AG04449 (cell line): Measurements from ENCODE around the gene SRPK2.
"Not testable (repeated sequence)": the region's sequence is repeated elsewhere in the genome, so short reads cannot be mapped to it uniquely, and the experiment has no call there.

Source experiments
- CTCF ChIA-PET: fragments of 350-600 bp; formaldehyde crosslinking; extraction: SDS; loops from one replicate; lab custom pipeline; 2021; ENCODE audit warnings: antibody characterized with exemption; lab: Yijun Ruan, JAX
- POLR2A ChIA-PET: fragments of 400-600, 350-600 bp; formaldehyde crosslinking; extraction: SDS; loops from one replicate; lab custom pipeline; 2020; ENCODE audit warnings: antibody characterized with exemption, inconsistent platforms; lab: Yijun Ruan, JAX
- DNase-seq: peaks from one replicate; pipeline ENCODE4 v3.0.0-alpha.2; 2010; ENCODE audit warnings: low read depth, low spot score
- H3K4me3 ChIP-seq: 2 replicates; pipeline ENCODE4 v1.5.1; 2011; ENCODE audit warnings: low read depth, mild to moderate bottlenecking, control low read depth, low read length
- TF ChIP-seq, protein P1 (sequence below): IDR thresholded peaks from one replicate; pipeline ENCODE4 v1.5.1; 2011; ENCODE audit warnings: mild to moderate bottlenecking, moderate library complexity, low read length, control low read depth, inconsistent platforms; ENCODE audit not compliant: insufficient read depth; ENCODE audit errors: missing control alignments

SRPK2 gene

DNA sequence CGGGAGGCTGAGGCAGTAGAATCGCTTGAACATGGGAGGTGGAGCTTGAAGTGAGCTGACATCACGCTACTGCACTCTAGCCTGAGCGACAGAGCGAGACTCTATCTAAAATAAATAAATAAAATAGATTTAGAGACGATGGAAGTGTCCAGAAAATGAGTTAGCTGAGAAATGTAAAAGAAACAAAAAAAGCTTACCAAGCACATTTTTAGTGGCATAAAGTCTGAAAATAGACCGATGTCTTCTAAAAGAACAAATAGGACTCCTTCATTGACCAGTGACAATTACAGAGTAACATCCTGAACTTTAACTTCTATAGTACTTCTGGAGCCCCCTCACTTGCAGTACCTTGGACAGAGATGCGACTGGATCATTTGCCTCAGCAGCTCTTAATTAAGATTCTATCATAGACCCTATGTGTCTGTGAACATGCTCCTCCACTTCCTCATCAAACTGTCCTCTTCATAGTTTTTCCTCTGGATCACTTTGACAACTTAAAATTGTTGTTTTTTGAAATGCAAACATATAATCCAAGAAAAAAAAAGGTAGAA is 25.2 kb upstream of the SRPK2 start:
- TF ChIP-seq, protein P1, sequence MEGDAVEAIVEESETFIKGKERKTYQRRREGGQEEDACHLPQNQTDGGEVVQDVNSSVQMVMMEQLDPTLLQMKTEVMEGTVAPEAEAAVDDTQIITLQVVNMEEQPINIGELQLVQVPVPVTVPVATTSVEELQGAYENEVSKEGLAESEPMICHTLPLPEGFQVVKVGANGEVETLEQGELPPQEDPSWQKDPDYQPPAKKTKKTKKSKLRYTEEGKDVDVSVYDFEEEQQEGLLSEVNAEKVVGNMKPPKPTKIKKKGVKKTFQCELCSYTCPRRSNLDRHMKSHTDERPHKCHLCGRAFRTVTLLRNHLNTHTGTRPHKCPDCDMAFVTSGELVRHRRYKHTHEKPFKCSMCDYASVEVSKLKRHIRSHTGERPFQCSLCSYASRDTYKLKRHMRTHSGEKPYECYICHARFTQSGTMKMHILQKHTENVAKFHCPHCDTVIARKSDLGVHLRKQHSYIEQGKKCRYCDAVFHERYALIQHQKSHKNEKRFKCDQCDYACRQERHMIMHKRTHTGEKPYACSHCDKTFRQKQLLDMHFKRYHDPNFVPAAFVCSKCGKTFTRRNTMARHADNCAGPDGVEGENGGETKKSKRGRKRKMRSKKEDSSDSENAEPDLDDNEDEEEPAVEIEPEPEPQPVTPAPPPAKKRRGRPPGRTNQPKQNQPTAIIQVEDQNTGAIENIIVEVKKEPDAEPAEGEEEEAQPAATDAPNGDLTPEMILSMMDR = no peak
- ChIA-PET CTCF (interaction anchor here (0.9 to 2.9 kb wide), 2 partner anchors 12 to 14 kb away, joined by 4 to 10 read pairs; no protein-coding TSS in a partner anchor), POLR2A (no interaction called here)
- DNase-seq = no peak
- no peak overlapping the region for H3K4me3 ChIP-seq

DNA sequence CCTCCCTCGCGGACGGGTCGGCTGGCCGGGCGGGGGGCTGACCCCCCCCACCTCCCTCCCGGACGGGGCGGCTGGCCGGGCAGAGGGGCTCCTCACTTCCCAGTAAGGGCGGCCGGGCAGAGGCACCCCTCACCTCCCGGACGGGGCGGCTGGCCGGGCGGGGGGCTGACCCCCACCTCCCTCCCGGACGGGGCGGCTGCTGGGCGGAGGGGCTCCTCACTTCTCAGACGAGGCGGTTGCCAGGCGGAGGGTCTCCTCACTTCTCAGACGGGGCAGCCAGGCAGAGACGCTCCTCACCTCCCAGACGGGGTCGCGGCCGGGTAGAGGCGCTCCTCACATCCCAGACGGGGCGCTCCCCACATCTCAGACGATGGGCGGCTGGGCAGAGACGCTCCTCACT is 22.1 kb upstream of the SRPK2 start:
- CTCF ChIA-PET, DNase-seq, POLR2A ChIA-PET, H3K4me3 ChIP-seq: not testable (repeated sequence)

DNA sequence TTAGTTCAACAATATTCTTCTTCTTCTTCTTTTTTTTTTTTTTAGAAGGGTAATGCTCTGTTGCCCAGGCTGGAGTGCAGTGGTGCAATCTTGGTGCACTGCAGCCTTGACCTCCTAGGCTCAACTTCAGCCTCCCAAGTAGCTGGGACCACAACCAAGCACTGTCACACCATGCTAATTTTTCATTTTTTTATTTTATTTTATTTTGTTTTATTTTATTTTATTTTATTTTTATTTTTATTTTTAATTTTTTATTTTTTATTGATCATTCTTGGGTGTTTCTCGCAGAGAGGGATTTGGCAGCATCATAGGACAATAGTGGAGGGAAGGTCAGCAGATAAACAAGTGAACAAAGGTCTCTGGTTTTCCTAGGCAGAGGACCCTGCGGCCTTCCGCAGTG is 21.1 kb upstream of the SRPK2 start:
- CTCF ChIA-PET = interaction anchor here (0.6 to 1.2 kb wide), 3 partner anchors 11 to 611 kb away, joined by 3 read pairs; no protein-coding TSS in a partner anchor
- POLR2A ChIA-PET = not testable (repeated sequence)

DNA sequence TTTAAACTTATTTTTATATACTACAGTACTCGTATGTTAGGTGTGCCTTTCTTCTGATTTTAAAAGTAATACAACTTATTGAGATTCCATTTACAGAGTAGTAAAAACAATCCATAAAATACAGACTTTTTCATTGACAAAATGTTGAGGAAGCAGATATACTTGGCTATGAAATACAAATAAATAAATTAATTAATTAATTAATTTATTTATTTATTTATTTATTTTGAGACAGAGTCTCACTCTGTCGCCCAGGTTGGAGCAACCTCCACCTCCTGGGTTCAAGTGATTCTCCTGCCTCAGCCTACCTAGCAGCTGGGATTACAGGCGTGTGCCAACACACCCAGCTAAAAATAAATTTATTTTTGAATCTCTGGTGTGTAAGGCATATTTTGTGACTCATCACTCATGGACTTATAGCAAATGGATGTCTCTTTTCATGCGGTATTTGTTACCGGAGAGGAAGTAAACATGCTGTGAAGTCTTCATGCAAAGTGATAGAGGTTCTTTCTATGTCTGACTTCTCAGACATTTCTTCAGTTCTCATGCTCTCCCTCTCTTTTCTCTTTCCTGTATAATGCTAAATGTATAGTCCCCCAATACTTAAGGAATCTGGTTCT is 20.2 kb upstream of the SRPK2 start:
- POLR2A ChIA-PET = no interaction called here
- H3K4me3 ChIP-seq = no peak overlapping the region
- CTCF ChIA-PET = interaction anchor here (0.6 to 1.2 kb wide), 4 partner anchors 9 to 612 kb away, joined by 3 read pairs; no protein-coding TSS in a partner anchor
- no peak for DNase-seq
- TF ChIP-seq, protein P1 = no peak

More for the DNA sequence above, 21.1 kb upstream of the SRPK2 start:
- H3K4me3 ChIP-seq, DNase-seq: not testable (repeated sequence)

DNA sequence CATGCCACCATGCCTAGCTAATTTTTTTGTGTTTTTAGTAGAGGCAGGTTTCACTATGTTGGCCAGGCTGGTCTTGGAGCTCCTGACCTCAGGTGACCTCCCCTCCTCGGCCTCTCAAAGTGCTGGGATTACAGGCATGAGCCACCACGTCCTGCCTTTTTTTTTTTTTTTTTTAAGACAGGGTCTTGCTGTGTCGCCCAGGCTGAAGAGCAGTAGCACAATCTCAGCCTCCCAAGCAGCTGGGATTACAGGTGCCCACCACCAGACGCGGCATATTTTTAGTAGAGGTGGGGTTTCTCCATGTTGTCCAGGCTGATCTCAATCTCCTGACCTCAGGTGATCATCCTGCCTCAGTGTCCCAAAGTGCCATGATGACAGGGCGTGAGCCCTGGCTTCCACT is 14.4 kb upstream of the SRPK2 start:
- no peak overlapping the region for H3K4me3 ChIP-seq
- ChIA-PET POLR2A (no interaction called here), CTCF (interaction anchor here (1.1 to 3.1 kb wide), 2 partner anchors 27 to 186 kb away, joined by 3 to 10 read pairs; no protein-coding TSS in a partner anchor)
- TF ChIP-seq, protein P1 = no peak
- no peak for DNase-seq

DNA sequence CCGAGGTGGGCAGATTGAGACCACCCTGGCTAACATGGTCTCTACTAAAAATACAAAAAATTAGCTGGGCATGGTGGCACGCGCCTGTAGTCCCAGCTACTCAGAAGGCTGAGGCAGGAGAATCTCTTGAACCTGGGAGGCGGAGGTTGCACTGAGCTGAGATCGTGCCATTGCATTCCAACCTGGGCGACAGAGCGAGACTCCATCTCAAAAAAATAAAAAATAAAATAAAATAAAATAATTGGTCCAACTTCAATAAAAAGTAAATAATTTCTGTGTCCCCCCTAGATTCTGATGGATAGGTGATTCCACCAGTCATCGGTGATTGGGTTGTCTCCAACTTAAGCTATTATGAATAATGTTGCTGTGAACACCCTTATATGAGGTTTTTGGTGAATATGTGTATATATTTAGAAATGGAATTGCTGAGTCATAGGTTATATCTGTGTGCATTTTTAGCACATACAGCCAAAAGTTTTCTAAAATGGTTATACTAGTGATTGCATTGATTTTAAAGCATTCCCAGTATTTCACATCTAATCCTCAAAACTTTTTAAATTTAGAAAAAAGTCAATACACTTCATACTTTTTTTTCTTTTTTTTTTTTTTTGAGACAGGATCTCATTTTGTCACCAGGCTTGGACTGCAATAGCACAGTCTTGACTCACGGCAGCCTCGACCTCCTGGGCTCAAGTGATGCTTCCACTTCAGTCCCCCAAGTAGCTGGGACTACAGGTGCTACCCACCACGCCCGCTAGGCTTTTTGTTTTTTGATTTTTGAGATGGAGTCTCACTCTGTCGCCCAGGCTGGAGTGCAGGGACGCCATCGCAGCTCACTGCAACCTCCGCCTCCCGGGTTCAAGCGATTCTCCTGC is 13.7 kb upstream of the SRPK2 start:
- TF ChIP-seq, protein P1 = no peak
- ChIA-PET CTCF (interaction anchor here (0.7 to 3.1 kb wide), 18 partner anchors 10 to 765 kb away, joined by 3 to 10 read pairs (median 4); no protein-coding TSS in a partner anchor), POLR2A (interaction anchor here (0.9 kb wide), 1 partner anchor 14 kb away, joined by 3 read pairs; the partner anchor contains the start of gene SRPK2)
- DNase-seq = no peak
- H3K4me3 ChIP-seq = no peak overlapping the region
